ENCODE data around the gene NBPF3. TPM values are rescaled to one million over a fixed set of nuclear protein-coding genes. Genes with fewer than 3 reads are reported as not detected.
"Not testable (repeated sequence)": the region's sequence is repeated elsewhere in the genome, so short reads cannot be mapped to it uniquely, and the experiment has no call there.

The NBPF3 gene
- total RNA-seq, 2 experiments from 2014 or later, result 3.3 to 3.6 TPM

DNA sequence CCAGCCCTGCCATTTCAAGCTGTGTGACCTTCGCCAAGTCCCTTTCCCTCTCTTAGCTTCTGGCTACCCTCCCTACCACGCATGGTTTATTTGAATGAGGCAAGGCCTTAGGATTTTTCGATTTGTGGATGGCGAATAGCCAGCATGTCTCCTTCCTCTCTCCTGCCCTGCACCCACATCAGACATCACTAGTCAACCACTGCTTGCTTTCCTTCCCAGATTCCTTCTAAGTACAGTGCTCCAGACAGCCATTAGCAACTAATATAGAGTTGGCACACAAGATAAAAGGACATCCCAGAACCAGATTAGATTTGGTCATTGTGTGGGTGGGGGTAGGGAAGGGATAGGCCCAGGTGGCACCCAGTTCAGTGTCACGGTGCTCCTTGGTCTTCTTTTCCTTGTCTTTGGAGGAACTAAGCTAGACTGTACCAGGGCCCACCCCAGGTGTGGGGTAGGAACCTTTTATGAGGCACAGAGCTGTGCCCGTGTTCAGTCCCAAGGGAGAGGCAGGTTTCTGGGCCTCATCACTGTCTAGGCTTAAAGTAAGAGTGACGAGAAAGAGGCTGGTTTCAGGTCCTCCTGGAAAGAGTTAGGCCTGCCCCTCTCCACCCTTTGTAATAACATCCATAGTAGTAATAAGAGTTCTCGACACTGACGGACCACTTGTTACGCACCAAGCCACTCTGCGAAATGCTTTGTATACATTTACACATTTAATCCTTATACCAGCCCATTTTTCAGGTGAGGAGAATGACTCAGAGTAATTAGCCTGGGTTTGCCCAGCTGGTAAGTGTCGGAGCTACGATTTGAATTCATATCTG is 77.9 kb downstream of the NBPF3 start:
- CTCF ChIA-PET, result interaction anchor here (0.7 to 1.0 kb wide), 3 partner anchors 10 to 22 kb away, joined by 3 to 8 read pairs (median 4); no protein-coding TSS in a partner anchor
- Mint-ChIP-seq H3K4me1 (ENCODE audit: low read depth) (no peaks in the 10 kb centered on the region), H3K9me3 (no peaks in the 10 kb centered on the region), H3K27me3 (ENCODE audit: low read depth) (no peaks in the 10 kb centered on the region), H3K27ac (no peak overlapping the region), H3K4me3 (no peak overlapping the region), H3K36me3 (ENCODE audit: low read depth) (no peaks in the 10 kb centered on the region)
- no peak for DNase-seq
- intact Hi-C loops (cut with micrococcal nuclease), result loop anchor here (10.0 kb wide), 1 partner anchor 447 kb away; no protein-coding TSS in a partner anchor

DNA sequence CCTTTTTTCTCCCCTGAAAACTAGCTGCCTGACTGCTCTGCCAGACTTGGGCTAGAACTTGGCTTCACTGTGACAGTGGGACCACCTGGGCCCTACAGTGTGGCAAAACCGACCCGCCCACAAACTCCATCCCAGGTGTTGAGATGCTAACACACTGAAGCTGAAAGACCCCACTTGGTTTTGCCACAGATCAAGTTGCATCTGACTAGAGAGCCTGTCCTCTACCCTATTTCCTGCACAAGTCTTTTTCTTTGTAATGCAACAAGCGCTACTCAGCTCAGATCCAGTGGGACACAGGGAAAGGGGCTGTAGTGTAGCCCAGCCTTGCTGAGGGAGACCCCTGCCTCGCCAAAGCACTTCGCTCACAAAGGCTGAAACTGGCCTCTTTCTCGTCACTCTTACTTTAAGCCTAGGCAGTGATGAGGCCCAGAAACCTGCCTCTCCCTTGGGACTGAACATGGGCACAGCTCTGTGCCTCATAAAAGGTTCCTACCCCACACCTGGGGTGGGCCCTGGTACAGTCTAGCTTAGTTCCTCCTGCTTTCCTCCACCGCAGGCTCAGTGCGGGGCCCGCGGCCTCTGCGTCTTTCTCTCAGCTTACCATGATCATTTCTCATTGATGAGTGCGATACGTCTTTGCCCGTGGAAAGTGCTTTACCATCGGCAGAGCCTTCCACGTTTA is 79.0 kb downstream of the NBPF3 start:
- no peak for DNase-seq
- intact Hi-C loops (cut with micrococcal nuclease), result loop anchor here (10.0 kb wide), 1 partner anchor 446 kb away; no protein-coding TSS in a partner anchor
- Mint-ChIP-seq H3K4me1 (ENCODE audit: low read depth) (no peaks in the 10 kb centered on the region), H3K27ac (no peak overlapping the region), H3K9me3 (no peaks in the 10 kb centered on the region), H3K36me3 (ENCODE audit: low read depth) (no peaks in the 10 kb centered on the region), H3K27me3 (ENCODE audit: low read depth) (no peaks in the 10 kb centered on the region), H3K4me3 (no peak overlapping the region)
- CTCF ChIA-PET, result interaction anchor here (0.7 to 1.0 kb wide), 4 partner anchors 11 to 21 kb away, joined by 3 to 8 read pairs (median 4); no protein-coding TSS in a partner anchor

GRCh38 chr1:21519486-21520070 is 79.6 kb downstream of the NBPF3 start:
- not testable (repeated sequence) for H3K27me3 Mint-ChIP-seq (ENCODE audit: low read depth); H3K36me3 Mint-ChIP-seq (ENCODE audit: low read depth); H3K4me1 Mint-ChIP-seq (ENCODE audit: low read depth); H3K27ac Mint-ChIP-seq; H3K4me3 Mint-ChIP-seq; DNase-seq; H3K9me3 Mint-ChIP-seq
- CTCF ChIA-PET, result interaction anchor here (0.8 kb wide), 1 partner anchor 13 kb away, joined by 3 read pairs; no protein-coding TSS in a partner anchor
- intact Hi-C loops (cut with micrococcal nuclease), result loop anchor here (10.0 kb wide), 1 partner anchor 445 kb away; no protein-coding TSS in a partner anchor

- Mint-ChIP-seq H3K4me1 (ENCODE audit: low read depth) (no peaks in the 10 kb centered on the region), H3K9me3 (no peaks in the 10 kb centered on the region), H3K27me3 (ENCODE audit: low read depth) (no peaks in the 10 kb centered on the region), H3K4me3 (no peak overlapping the region), H3K36me3 (ENCODE audit: low read depth) (no peaks in the 10 kb centered on the region), H3K27ac (no peak overlapping the region)
- intact Hi-C loops (cut with micrococcal nuclease), result no loop called here
- CTCF ChIA-PET, result interaction anchor here (0.6 to 2.0 kb wide), 2 partner anchors 11 to 201 kb away, joined by 3 to 9 read pairs; partner anchors contain the start of gene ALPL
- DNase-seq, result no peak
These were observed 81.2 kb downstream of the NBPF3 start for GRCh38 chr1:21520899-21521716.

DNA sequence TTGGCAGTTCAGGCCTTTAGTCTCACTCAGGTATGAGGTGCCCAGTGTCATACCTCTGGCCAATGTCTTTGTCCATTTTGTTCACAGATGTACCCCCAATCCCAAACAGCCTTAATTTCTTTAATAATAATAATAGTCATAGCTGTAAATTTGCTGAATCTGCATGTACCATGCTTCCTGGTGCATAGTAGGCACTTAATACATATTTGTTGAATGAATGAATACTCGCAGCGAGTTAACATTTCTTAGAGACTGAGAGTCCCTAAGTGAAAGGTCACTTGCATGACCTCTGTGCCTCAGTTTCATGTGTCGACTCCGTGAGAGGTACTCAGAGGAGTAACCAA is 81.8 kb downstream of the NBPF3 start:
- H3K9me3 Mint-ChIP-seq, result no peaks in the 10 kb centered on the region
- no peak for DNase-seq
- no peaks in the 10 kb centered on the region for H3K36me3 Mint-ChIP-seq (ENCODE audit: low read depth)
- H3K27me3 Mint-ChIP-seq (ENCODE audit: low read depth), result no peaks in the 10 kb centered on the region
- no peak overlapping the region for H3K4me3 Mint-ChIP-seq
- H3K27ac Mint-ChIP-seq, result no peak overlapping the region
- intact Hi-C loops (cut with micrococcal nuclease), result no loop called here
- CTCF ChIA-PET, result interaction anchor here (2.0 kb wide), 1 partner anchor 12 kb away, joined by 9 read pairs; the partner anchor contains the start of gene ALPL
- no peaks in the 10 kb centered on the region for H3K4me1 Mint-ChIP-seq (ENCODE audit: low read depth)

GRCh38 chr1:21522525-21523038 is 82.6 kb downstream of the NBPF3 start:
- Mint-ChIP-seq H3K4me3 (no peak overlapping the region), H3K4me1 (ENCODE audit: low read depth) (no peaks in the 10 kb centered on the region), H3K9me3 (no peaks in the 10 kb centered on the region), H3K36me3 (ENCODE audit: low read depth) (no peaks in the 10 kb centered on the region), H3K27ac (no peak overlapping the region), H3K27me3 (ENCODE audit: low read depth) (no peaks in the 10 kb centered on the region)
- intact Hi-C loops (cut with micrococcal nuclease), result no loop called here
- DNase-seq, result no peak
- CTCF ChIA-PET, result interaction anchor here (2.0 kb wide), 1 partner anchor 13 kb away, joined by 9 read pairs; the partner anchor contains the start of gene ALPL

- Mint-ChIP-seq H3K27ac (no peak overlapping the region), H3K9me3 (no peaks in the 10 kb centered on the region), H3K36me3 (ENCODE audit: low read depth) (no peaks in the 10 kb centered on the region), H3K4me3 (no peak overlapping the region), H3K27me3 (ENCODE audit: low read depth) (no peaks in the 10 kb centered on the region), H3K4me1 (ENCODE audit: low read depth) (no peaks in the 10 kb centered on the region)
- CTCF ChIA-PET, result interaction anchor here (0.6 to 2.0 kb wide), 4 partner anchors 13 to 128 kb away, joined by 3 to 9 read pairs (median 3); partner anchors contain the start of gene ALPL
- intact Hi-C loops (cut with micrococcal nuclease), result no loop called here
- DNase-seq, result no peak
These were observed 83.4 kb downstream of the NBPF3 start for GRCh38 chr1:21523297-21523813.

- Mint-ChIP-seq H3K27ac (no peak overlapping the region), H3K27me3 (ENCODE audit: low read depth) (no peaks in the 10 kb centered on the region), H3K36me3 (ENCODE audit: low read depth) (no peaks in the 10 kb centered on the region), H3K4me1 (ENCODE audit: low read depth) (no peaks in the 10 kb centered on the region), H3K9me3 (no peaks in the 10 kb centered on the region), H3K4me3 (no peak overlapping the region)
- CTCF ChIA-PET, result no interaction called here
- DNase-seq, result no peak
- intact Hi-C loops (cut with micrococcal nuclease), result no loop called here
These were observed 84.3 kb downstream of the NBPF3 start for GRCh38 chr1:21524220-21524619.

DNA sequence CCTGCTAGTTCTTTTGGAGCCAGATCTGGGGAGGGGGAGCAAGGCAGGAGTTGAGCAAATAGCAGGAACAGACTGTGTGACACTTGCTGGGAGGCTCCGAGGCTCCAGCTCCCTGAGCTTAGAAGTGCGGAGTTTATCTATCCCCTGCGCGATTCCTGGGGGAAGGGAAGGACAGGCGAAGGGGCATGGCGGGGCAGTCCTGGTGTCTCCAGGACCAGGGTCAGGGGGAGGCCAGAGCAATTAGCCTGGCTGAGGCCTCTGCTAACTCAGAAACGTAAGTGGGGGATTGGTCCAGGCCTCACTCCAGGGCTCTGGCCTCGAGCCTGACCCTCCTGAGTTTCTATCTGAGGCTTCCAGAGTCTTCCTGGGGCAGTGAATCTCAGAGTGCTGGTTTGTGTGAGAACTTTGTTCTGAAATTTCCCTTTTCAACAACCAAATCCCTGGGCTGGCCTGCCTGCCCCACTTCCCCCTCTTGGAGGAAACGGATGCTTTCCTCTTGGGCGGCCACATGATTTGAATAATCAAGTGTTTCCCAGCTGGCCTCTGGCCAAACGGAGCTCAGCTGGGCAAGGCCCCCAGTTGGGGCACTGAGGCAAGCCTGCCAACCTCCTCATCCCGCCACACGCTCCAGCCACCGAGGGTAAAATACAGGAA is 84.9 kb downstream of the NBPF3 start:
- no peak overlapping the region for H3K27ac Mint-ChIP-seq
- no peaks in the 10 kb centered on the region for H3K4me1 Mint-ChIP-seq (ENCODE audit: low read depth)
- H3K9me3 Mint-ChIP-seq, result no peaks in the 10 kb centered on the region
- no peak for DNase-seq
- no peak overlapping the region for H3K4me3 Mint-ChIP-seq
- intact Hi-C loops (cut with micrococcal nuclease), result no loop called here
- H3K36me3 Mint-ChIP-seq (ENCODE audit: low read depth), result no peaks in the 10 kb centered on the region
- CTCF ChIA-PET, result no interaction called here
- no peaks in the 10 kb centered on the region for H3K27me3 Mint-ChIP-seq (ENCODE audit: low read depth)

GRCh38 chr1:21525340-21525717 is 85.4 kb downstream of the NBPF3 start:
- H3K4me3 Mint-ChIP-seq, result no peak overlapping the region
- no peak for DNase-seq
- H3K9me3 Mint-ChIP-seq, result no peaks in the 10 kb centered on the region
- CTCF ChIA-PET, result no interaction called here
- no peaks in the 10 kb centered on the region for H3K36me3 Mint-ChIP-seq (ENCODE audit: low read depth)
- H3K27me3 Mint-ChIP-seq (ENCODE audit: low read depth), result no peaks in the 10 kb centered on the region
- no peak overlapping the region for H3K27ac Mint-ChIP-seq
- H3K4me1 Mint-ChIP-seq (ENCODE audit: low read depth), result no peaks in the 10 kb centered on the region
- intact Hi-C loops (cut with micrococcal nuclease), result no loop called here

DNA sequence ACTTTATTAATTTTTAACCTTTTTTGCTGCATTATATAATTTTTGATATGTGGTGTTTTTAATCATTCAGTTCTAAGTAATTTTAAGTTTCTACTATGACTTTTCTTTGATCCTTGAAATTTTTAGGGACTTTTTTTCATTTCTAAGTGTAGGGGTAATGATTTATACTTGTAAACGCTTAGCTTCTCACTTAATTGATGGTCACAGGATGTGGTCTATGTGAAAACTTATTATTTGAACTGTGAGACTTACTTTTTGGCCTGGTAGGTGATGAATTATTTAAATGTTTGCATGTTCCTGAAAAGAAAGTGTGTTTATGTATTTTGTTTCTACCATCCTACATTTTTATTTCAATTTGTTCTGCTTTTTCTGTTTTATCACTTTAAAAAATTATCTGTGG is 86.5 kb downstream of the NBPF3 start:
- Mint-ChIP-seq H3K27ac (no peak overlapping the region), H3K27me3 (ENCODE audit: low read depth) (no peaks in the 10 kb centered on the region), H3K9me3 (no peaks in the 10 kb centered on the region)

More for the DNA sequence above, 86.5 kb downstream of the NBPF3 start:
- no peaks in the 10 kb centered on the region for H3K36me3 Mint-ChIP-seq (ENCODE audit: low read depth)
- CTCF ChIA-PET, result no interaction called here
- H3K4me1 Mint-ChIP-seq (ENCODE audit: low read depth), result no peaks in the 10 kb centered on the region
- no peak overlapping the region for H3K4me3 Mint-ChIP-seq
- DNase-seq, result no peak
- intact Hi-C loops (cut with micrococcal nuclease), result no loop called here

Data from activated naive CD4-positive, alpha-beta T cell treated with anti-CD3 and anti-CD28 coated beads for 36 hours (primary cell).